ENCODE data around the gene DCAF8. TPM values are rescaled to one million over a fixed set of nuclear protein-coding genes. Genes with fewer than 3 reads are reported as not detected.

Gene DCAF8
- total RNA-seq, 1 experiment from 2014 or later, result 129 TPM

GRCh38 chr1:160225345-160225744 is 37.0 kb downstream of the DCAF8 start:
- Histone ChIP-seq H3K4me3 (ENCODE audit: insufficient read depth, low read depth, low read length) (no peak overlapping the region), H3K36me3 (replicated peaks; ENCODE audit: control insufficient read depth, insufficient read depth, low read length) (peaks cover 49% of the 10 kb centered on the region), H3K27me3 (ENCODE audit: control insufficient read depth, insufficient read depth, low read length) (no peaks in the 10 kb centered on the region)
- DNase-seq, result no peak

GRCh38 chr1:160224606-160225005 is 37.7 kb downstream of the DCAF8 start:
- no peaks in the 10 kb centered on the region for H3K27me3 ChIP-seq (ENCODE audit: control insufficient read depth, insufficient read depth, low read length)
- H3K4me3 ChIP-seq (ENCODE audit: insufficient read depth, low read depth, low read length), result no peak overlapping the region
- H3K36me3 ChIP-seq (replicated peaks; ENCODE audit: control insufficient read depth, insufficient read depth, low read length), result peaks cover 51% of the 10 kb centered on the region
- no peak for DNase-seq

- Histone ChIP-seq H3K4me3 (ENCODE audit: insufficient read depth, low read depth, low read length) (no peak overlapping the region), H3K36me3 (replicated peaks; ENCODE audit: control insufficient read depth, insufficient read depth, low read length) (peaks cover 59% of the 10 kb centered on the region), H3K27me3 (ENCODE audit: control insufficient read depth, insufficient read depth, low read length) (no peaks in the 10 kb centered on the region)
- no peak for DNase-seq
These were observed 39.8 kb downstream of the DCAF8 start for GRCh38 chr1:160222546-160222945.

GRCh38 chr1:160221089-160221488 is 41.3 kb downstream of the DCAF8 start:
- DNase-seq, result no peak
- Histone ChIP-seq H3K27me3 (ENCODE audit: control insufficient read depth, insufficient read depth, low read length) (no peaks in the 10 kb centered on the region), H3K4me3 (ENCODE audit: insufficient read depth, low read depth, low read length) (no peak overlapping the region), H3K36me3 (replicated peaks; ENCODE audit: control insufficient read depth, insufficient read depth, low read length) (peaks cover 59% of the 10 kb centered on the region)

GRCh38 chr1:160220301-160220700 is 42.0 kb downstream of the DCAF8 start:
- Histone ChIP-seq H3K36me3 (replicated peaks; ENCODE audit: control insufficient read depth, insufficient read depth, low read length) (peaks cover 59% of the 10 kb centered on the region), H3K4me3 (ENCODE audit: insufficient read depth, low read depth, low read length) (no peak overlapping the region), H3K27me3 (ENCODE audit: control insufficient read depth, insufficient read depth, low read length) (no peaks in the 10 kb centered on the region)
- no peak for DNase-seq

GRCh38 chr1:160219062-160219929 is 43.1 kb downstream of the DCAF8 start:
- H3K36me3 ChIP-seq (replicated peaks; ENCODE audit: control insufficient read depth, insufficient read depth, low read length), result peaks cover 54% of the 10 kb centered on the region
- H3K4me3 ChIP-seq (ENCODE audit: insufficient read depth, low read depth, low read length), result no peak overlapping the region
- DNase-seq, result peak; percentile 76
- H3K27me3 ChIP-seq (ENCODE audit: control insufficient read depth, insufficient read depth, low read length), result no peaks in the 10 kb centered on the region

- no peak for DNase-seq
- Histone ChIP-seq H3K36me3 (replicated peaks; ENCODE audit: control insufficient read depth, insufficient read depth, low read length) (peaks cover 54% of the 10 kb centered on the region), H3K27me3 (ENCODE audit: control insufficient read depth, insufficient read depth, low read length) (no peaks in the 10 kb centered on the region), H3K4me3 (ENCODE audit: insufficient read depth, low read depth, low read length) (no peak overlapping the region)
These were observed 44.8 kb downstream of the DCAF8 start for GRCh38 chr1:160217481-160218051.

GRCh38 chr1:160216301-160216700 is 46.0 kb downstream of the DCAF8 start:
- H3K27me3 ChIP-seq (ENCODE audit: control insufficient read depth, insufficient read depth, low read length), result no peaks in the 10 kb centered on the region
- H3K36me3 ChIP-seq (replicated peaks; ENCODE audit: control insufficient read depth, insufficient read depth, low read length), result peaks cover 56% of the 10 kb centered on the region
- no peak for DNase-seq
- no peak overlapping the region for H3K4me3 ChIP-seq (ENCODE audit: insufficient read depth, low read depth, low read length)

- DNase-seq, result no peak
- no peak overlapping the region for H3K4me3 ChIP-seq (ENCODE audit: insufficient read depth, low read depth, low read length)
- H3K36me3 ChIP-seq (replicated peaks; ENCODE audit: control insufficient read depth, insufficient read depth, low read length), result peaks cover 51% of the 10 kb centered on the region
- H3K27me3 ChIP-seq (ENCODE audit: control insufficient read depth, insufficient read depth, low read length), result no peaks in the 10 kb centered on the region
These were observed 47.7 kb downstream of the DCAF8 start for GRCh38 chr1:160214481-160215140.

- DNase-seq, result peak; percentile 70
These were observed 51.1 kb downstream of the DCAF8 start for GRCh38 chr1:160211046-160211790.

GRCh38 chr1:160210561-160210960 is 51.8 kb downstream of the DCAF8 start:
- Histone ChIP-seq H3K27me3 (ENCODE audit: control insufficient read depth, insufficient read depth, low read length) (no peaks in the 10 kb centered on the region), H3K36me3 (replicated peaks; ENCODE audit: control insufficient read depth, insufficient read depth, low read length) (peaks cover 38% of the 10 kb centered on the region), H3K4me3 (ENCODE audit: insufficient read depth, low read depth, low read length) (no peak overlapping the region)
- no peak for DNase-seq

More at GRCh38 chr1:160211046-160211790, 51.1 kb downstream of the DCAF8 start:
- peaks cover 42% of the 10 kb centered on the region for H3K36me3 ChIP-seq (replicated peaks; ENCODE audit: control insufficient read depth, insufficient read depth, low read length)
- H3K4me3 ChIP-seq (ENCODE audit: insufficient read depth, low read depth, low read length), result no peak overlapping the region
- no peaks in the 10 kb centered on the region for H3K27me3 ChIP-seq (ENCODE audit: control insufficient read depth, insufficient read depth, low read length)

GRCh38 chr1:160209321-160210046 is 52.9 kb downstream of the DCAF8 start:
- Histone ChIP-seq H3K4me3 (ENCODE audit: insufficient read depth, low read depth, low read length) (no peak overlapping the region), H3K27me3 (ENCODE audit: control insufficient read depth, insufficient read depth, low read length) (no peaks in the 10 kb centered on the region), H3K36me3 (replicated peaks; ENCODE audit: control insufficient read depth, insufficient read depth, low read length) (peaks cover 32% of the 10 kb centered on the region)
- peak; percentile 58 for DNase-seq

GRCh38 chr1:160208557-160209320 is 53.6 kb downstream of the DCAF8 start:
- Histone ChIP-seq H3K27me3 (ENCODE audit: control insufficient read depth, insufficient read depth, low read length) (no peaks in the 10 kb centered on the region), H3K4me3 (ENCODE audit: insufficient read depth, low read depth, low read length) (no peak overlapping the region), H3K36me3 (replicated peaks; ENCODE audit: control insufficient read depth, insufficient read depth, low read length) (peaks cover 26% of the 10 kb centered on the region)
- no peak for DNase-seq

Data from H7 (cell line).